ENCODE data around the gene SUPT3H. TPM values are rescaled to one million over a fixed set of nuclear protein-coding genes. Genes with fewer than 3 reads are reported as not detected.

SUPT3H gene
- total and polyA plus RNA-seq, 4 donors, result 0.85 to 4.8 (median 2.4) TPM

DNA sequence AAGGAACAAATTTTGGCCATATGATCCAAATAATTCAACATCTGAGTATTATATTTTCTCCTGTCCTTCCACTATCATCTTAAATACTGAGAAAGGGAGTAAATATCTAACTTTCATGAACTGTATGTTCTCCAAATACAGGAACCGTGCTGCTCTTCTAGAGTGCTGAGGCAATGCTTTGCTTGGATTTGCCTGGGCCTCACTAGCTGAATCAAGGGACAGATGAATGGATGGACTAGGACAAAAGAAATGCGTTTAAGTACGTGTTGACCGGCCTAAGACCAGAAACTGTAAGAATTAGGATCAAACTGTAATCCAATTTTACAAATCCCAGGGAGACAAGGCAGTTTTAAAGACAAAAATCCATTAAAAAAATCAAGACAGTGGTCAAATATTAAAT lies 412.0 kb downstream of the SUPT3H start:
- Histone ChIP-seq H3K9me3 (ENCODE audit: control insufficient read depth in 4 of 4, low read length in 3 of 4) (no peaks in the 10 kb centered on the region), H3K9ac (ENCODE audit: low read depth in 1 of 2, low read length in 2 of 2) (no peak overlapping the region), H3K36me3 (ENCODE audit: control insufficient read depth in 4 of 4, insufficient read depth in 3 of 4, low read depth in 1 of 4, low read length in 3 of 4) (no peaks in the 10 kb centered on the region), H3K27me3 (ENCODE audit: control insufficient read depth in 4 of 4, insufficient read depth in 4 of 4, low read length in 3 of 4) (no peaks in the 10 kb centered on the region), H3K4me1 (ENCODE audit: control insufficient read depth in 4 of 4, insufficient read depth in 4 of 4, low read length in 3 of 4) (no peaks in the 10 kb centered on the region), H3K4me3 (ENCODE audit: low read depth in 1 of 3, low read length in 3 of 3) (no peak overlapping the region), H3K27ac (ENCODE audit: low read depth in 1 of 2, low read length in 2 of 2) (no peak overlapping the region)
- 98% methylated on average over 4 of the region's 4 CpGs for WGBS
- TF ChIP-seq RXRA (IDR thresholded peaks at IDR 0.05), result no peak
- TF ChIP-seq HNF4A (conservative IDR thresholded peaks at IDR 0.05), result no peak
- TF ChIP-seq FOXA1 (IDR thresholded peaks at IDR 0.05), result no peak
- TF ChIP-seq GABPA (IDR thresholded peaks at IDR 0.05 in 1 of 2, conservative IDR thresholded peaks at IDR 0.05 in 1 of 2), result no peak
- no peak for TF ChIP-seq JUND (IDR thresholded peaks at IDR 0.05)
- TF ChIP-seq YY1 (IDR thresholded peaks at IDR 0.05), result no peak
- TF ChIP-seq TAF1 (conservative IDR thresholded peaks at IDR 0.05), result no peak
- no peak for DNase-seq (ENCODE audit: low spot score)

DNA sequence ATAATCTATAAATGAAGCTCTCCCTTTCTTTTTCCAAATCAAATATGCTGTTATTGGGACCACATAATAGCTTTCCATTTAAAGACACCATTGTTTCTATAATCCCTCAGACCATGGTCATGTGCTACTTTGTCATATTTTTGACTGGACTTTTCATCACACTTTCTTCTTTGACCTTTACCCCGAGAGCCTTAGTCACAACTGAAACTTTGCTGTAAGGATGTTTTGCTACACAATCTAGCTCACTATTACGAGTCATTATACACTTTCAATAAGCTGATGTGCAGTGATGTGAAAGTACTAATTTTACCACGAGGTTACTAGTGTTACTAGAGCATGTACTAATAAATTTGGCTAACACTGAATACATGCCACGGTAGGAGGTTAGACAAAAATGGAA lies 416.8 kb downstream of the SUPT3H start:
- H3K27ac ChIP-seq (ENCODE audit: low read depth in 1 of 2, low read length in 2 of 2), result no peak overlapping the region
- H3K4me1 ChIP-seq (ENCODE audit: control insufficient read depth in 4 of 4, insufficient read depth in 4 of 4, low read length in 3 of 4), result no peaks in the 10 kb centered on the region
- WGBS, result 89% methylated on average over 4 of the region's 4 CpGs
- no peaks in the 10 kb centered on the region for H3K36me3 ChIP-seq (ENCODE audit: control insufficient read depth in 4 of 4, insufficient read depth in 3 of 4, low read depth in 1 of 4, low read length in 3 of 4)
- H3K9me3 ChIP-seq (ENCODE audit: control insufficient read depth in 4 of 4, low read length in 3 of 4), result no peaks in the 10 kb centered on the region
- no peak overlapping the region for H3K4me3 ChIP-seq (ENCODE audit: low read depth in 1 of 3, low read length in 3 of 3)
- no peak for DNase-seq (ENCODE audit: low spot score)
- TF ChIP-seq TAF1 (conservative IDR thresholded peaks at IDR 0.05) (no peak), FOXA1 (IDR thresholded peaks at IDR 0.05) (no peak), HNF4A (conservative IDR thresholded peaks at IDR 0.05) (peak in 1 of 2 donors; percentile 33)
- no peak overlapping the region for H3K9ac ChIP-seq (ENCODE audit: low read depth in 1 of 2, low read length in 2 of 2)
- H3K27me3 ChIP-seq (ENCODE audit: control insufficient read depth in 4 of 4, insufficient read depth in 4 of 4, low read length in 3 of 4), result no peaks in the 10 kb centered on the region

DNA sequence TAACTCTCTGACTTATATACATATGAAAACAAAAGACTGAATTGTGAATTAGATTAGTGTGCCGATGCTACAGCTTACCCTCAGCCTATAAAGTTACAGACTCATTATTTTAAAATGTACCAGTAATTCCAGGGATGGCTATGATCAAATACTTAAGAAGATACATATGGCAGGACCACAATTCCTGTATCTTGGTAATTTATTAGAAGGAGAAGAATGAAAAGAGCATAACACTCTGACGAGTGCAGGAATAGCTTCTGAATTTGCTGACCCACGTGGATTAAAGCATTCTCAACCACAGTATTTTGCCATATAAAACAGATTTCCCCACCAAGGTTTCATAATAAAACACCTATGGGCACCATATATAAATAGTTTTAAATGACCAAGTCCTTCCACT lies 418.1 kb downstream of the SUPT3H start:
- TF ChIP-seq RXRA (IDR thresholded peaks at IDR 0.05) (no peak), JUND (IDR thresholded peaks at IDR 0.05) (no peak)
- 97% methylated on average over 3 of the region's 3 CpGs for WGBS
- Histone ChIP-seq H3K4me1 (ENCODE audit: control insufficient read depth in 4 of 4, insufficient read depth in 4 of 4, low read length in 3 of 4) (no peaks in the 10 kb centered on the region), H3K9me3 (ENCODE audit: control insufficient read depth in 4 of 4, low read length in 3 of 4) (no peaks in the 10 kb centered on the region), H3K4me3 (ENCODE audit: low read depth in 1 of 3, low read length in 3 of 3) (no peak overlapping the region), H3K27ac (ENCODE audit: low read depth in 1 of 2, low read length in 2 of 2) (no peak overlapping the region), H3K9ac (ENCODE audit: low read depth in 1 of 2, low read length in 2 of 2) (no peak overlapping the region), H3K27me3 (ENCODE audit: control insufficient read depth in 4 of 4, insufficient read depth in 4 of 4, low read length in 3 of 4) (no peaks in the 10 kb centered on the region), H3K36me3 (ENCODE audit: control insufficient read depth in 4 of 4, insufficient read depth in 3 of 4, low read depth in 1 of 4, low read length in 3 of 4) (no peaks in the 10 kb centered on the region)
- DNase-seq (ENCODE audit: low spot score), result no peak

DNA sequence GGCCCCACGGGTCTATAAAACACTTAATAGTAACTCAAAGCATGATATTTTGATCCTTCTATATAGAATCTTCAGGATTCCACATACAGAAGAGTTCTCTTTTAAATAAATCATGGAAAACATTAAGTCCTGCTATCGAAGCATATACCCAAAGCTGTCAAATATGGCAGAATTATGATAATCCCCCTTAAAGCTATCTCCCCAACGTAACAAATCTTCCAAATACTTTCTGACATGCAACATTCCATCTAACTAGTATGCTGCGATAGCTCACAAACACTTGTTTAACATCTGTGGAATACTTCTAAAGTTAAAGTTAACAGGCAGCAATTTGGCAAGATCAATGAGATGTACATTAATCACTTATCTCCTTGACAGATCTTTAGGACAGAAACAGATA lies 420.6 kb downstream of the SUPT3H start:
- H3K4me1 ChIP-seq (ENCODE audit: control insufficient read depth in 4 of 4, insufficient read depth in 4 of 4, low read length in 3 of 4), result no peaks in the 10 kb centered on the region
- no peaks in the 10 kb centered on the region for H3K9me3 ChIP-seq (ENCODE audit: control insufficient read depth in 4 of 4, low read length in 3 of 4)
- H3K27ac ChIP-seq (ENCODE audit: low read depth in 1 of 2, low read length in 2 of 2), result no peak overlapping the region
- WGBS, result 93% methylated on average over 4 of the region's 4 CpGs
- TF ChIP-seq GABPA (IDR thresholded peaks at IDR 0.05 in 1 of 2, conservative IDR thresholded peaks at IDR 0.05 in 1 of 2), result no peak
- no peak for TF ChIP-seq HNF4A (conservative IDR thresholded peaks at IDR 0.05)
- TF ChIP-seq, protein P1, sequence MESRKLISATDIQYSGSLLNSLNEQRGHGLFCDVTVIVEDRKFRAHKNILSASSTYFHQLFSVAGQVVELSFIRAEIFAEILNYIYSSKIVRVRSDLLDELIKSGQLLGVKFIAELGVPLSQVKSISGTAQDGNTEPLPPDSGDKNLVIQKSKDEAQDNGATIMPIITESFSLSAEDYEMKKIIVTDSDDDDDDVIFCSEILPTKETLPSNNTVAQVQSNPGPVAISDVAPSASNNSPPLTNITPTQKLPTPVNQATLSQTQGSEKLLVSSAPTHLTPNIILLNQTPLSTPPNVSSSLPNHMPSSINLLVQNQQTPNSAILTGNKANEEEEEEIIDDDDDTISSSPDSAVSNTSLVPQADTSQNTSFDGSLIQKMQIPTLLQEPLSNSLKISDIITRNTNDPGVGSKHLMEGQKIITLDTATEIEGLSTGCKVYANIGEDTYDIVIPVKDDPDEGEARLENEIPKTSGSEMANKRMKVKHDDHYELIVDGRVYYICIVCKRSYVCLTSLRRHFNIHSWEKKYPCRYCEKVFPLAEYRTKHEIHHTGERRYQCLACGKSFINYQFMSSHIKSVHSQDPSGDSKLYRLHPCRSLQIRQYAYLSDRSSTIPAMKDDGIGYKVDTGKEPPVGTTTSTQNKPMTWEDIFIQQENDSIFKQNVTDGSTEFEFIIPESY (IDR thresholded peaks at IDR 0.05), result no peak
- no peak for TF ChIP-seq TAF1 (conservative IDR thresholded peaks at IDR 0.05)
- TF ChIP-seq EGR1 (IDR thresholded peaks at IDR 0.05; ENCODE audit: low read depth in 2 of 2), result no peak
- no peak for TF ChIP-seq FOXA2 (IDR thresholded peaks at IDR 0.05)
- no peak for TF ChIP-seq RAD21 (IDR thresholded peaks at IDR 0.05)
- TF ChIP-seq, protein P2, sequence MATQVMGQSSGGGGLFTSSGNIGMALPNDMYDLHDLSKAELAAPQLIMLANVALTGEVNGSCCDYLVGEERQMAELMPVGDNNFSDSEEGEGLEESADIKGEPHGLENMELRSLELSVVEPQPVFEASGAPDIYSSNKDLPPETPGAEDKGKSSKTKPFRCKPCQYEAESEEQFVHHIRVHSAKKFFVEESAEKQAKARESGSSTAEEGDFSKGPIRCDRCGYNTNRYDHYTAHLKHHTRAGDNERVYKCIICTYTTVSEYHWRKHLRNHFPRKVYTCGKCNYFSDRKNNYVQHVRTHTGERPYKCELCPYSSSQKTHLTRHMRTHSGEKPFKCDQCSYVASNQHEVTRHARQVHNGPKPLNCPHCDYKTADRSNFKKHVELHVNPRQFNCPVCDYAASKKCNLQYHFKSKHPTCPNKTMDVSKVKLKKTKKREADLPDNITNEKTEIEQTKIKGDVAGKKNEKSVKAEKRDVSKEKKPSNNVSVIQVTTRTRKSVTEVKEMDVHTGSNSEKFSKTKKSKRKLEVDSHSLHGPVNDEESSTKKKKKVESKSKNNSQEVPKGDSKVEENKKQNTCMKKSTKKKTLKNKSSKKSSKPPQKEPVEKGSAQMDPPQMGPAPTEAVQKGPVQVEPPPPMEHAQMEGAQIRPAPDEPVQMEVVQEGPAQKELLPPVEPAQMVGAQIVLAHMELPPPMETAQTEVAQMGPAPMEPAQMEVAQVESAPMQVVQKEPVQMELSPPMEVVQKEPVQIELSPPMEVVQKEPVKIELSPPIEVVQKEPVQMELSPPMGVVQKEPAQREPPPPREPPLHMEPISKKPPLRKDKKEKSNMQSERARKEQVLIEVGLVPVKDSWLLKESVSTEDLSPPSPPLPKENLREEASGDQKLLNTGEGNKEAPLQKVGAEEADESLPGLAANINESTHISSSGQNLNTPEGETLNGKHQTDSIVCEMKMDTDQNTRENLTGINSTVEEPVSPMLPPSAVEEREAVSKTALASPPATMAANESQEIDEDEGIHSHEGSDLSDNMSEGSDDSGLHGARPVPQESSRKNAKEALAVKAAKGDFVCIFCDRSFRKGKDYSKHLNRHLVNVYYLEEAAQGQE (IDR thresholded peaks at IDR 0.05), result no peak
- DNase-seq (ENCODE audit: low spot score), result no peak
- no peak overlapping the region for H3K4me3 ChIP-seq (ENCODE audit: low read depth in 1 of 3, low read length in 3 of 3)
- no peaks in the 10 kb centered on the region for H3K27me3 ChIP-seq (ENCODE audit: control insufficient read depth in 4 of 4, insufficient read depth in 4 of 4, low read length in 3 of 4)
- peaks cover 0 to 2% (median 0%) of the 10 kb centered on the region in 4 donors for H3K36me3 ChIP-seq (ENCODE audit: control insufficient read depth in 4 of 4, insufficient read depth in 3 of 4, low read depth in 1 of 4, low read length in 3 of 4)
- no peak overlapping the region for H3K9ac ChIP-seq (ENCODE audit: low read depth in 1 of 2, low read length in 2 of 2)
